HG03103 (cell line): Measurements from ENCODE around the gene LONRF3.

Source experiments
- ATAC-seq: cut with Tn5 transposase; IDR thresholded peaks from one replicate; pipeline ENCODE4 v1.9.1; 2021; ENCODE audit warnings: low read depth; ENCODE audit not compliant: unreplicated experiment

LONRF3 gene

GRCh38 chrX:118974088-118974907, at the start of gene LONRF3:
Gene LONRF3 (plus strand): TSS chrX:118974618. CDS start chrX:118974781, 163 bp downstream.
- no peak for ATAC-seq

DNA sequence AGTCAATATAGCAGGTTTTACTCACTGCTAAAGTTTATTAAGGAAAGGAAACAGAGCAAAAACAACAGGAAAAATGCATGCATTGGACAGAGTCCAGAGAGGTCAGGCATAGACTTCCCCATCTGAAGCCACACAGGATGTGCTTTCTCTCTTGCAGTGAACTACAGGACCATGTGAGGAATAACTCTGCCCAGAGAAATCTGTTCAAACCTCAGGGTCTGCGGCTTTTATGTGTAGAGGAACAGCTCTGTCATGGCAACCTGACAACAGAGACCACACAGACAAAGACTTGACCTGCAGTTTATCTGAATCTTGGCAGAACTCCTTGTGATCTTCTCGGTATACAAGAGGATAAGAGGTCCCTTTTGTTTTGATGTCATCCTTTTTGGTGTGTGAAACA, 46.3 kb upstream of the LONRF3 start:
- no peak for ATAC-seq

GRCh38 chrX:118935352-118935751, 39.1 kb upstream of the LONRF3 start:
- ATAC-seq: no peak

- ATAC-seq: no peak
These were observed 33.3 kb upstream of the LONRF3 start for GRCh38 chrX:118941147-118941546.

DNA sequence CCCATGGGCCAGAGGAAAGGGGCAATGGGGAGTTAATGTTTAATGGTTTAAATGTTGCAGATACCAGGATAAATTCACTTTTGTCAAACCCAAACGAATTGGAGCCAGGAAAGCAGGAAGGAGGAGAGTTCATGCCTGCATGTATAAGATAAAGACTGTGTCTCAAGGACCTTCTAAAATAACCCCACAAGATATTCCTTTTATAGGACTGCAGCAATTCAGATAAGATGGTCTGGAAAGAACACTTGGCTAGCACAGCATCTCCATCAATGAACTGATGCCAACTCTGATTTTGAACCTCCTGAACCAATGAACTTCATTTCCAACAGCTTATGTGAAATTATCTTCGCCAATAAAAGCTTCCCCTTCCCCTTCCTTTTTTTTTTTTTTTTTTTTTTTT, 31.3 kb upstream of the LONRF3 start:
- ATAC-seq: no peak

DNA sequence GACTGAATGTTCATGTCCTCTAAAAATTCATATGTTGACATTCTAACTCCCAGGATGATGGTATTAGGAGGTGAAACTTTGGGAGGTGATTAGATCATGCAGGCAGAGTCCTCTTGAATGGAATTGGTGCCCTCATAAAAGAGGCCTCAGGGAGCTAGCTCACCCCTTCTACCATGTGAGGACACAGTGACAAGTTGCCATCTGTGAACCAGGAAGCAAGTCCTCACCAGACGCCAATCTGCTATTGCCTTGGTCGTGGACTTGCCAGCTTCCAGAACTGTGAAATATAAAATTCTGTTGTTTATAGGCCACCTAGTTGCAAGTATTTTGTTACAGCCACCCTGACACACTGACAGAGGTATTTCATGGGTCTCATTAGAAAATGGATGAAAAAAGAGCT, 28.5 kb upstream of the LONRF3 start:
- ATAC-seq: no peak

DNA sequence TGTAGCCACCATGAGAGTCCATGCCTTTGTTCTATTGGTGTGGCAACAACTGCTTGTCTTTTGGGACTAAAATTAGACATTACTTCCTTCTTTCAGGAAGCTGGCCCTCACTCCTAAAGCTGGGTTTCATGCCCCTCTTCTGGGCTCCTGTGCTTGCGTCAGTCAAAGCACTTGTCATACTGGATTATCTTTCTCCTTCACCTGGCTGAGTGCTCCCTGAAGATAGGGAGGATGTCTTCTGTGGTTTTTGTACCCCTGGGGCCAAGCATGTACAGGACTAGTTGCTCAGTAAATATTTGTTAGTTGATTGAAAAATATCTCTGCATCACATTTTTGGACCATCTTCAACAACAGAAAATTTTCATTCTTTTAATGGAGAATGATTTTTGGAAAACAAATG, 26.1 kb upstream of the LONRF3 start:
- no peak for ATAC-seq

GRCh38 chrX:118961866-118962560, 12.4 kb upstream of the LONRF3 start:
- no peak for ATAC-seq

GRCh38 chrX:118963159-118963558, 11.3 kb upstream of the LONRF3 start:
- no peak for ATAC-seq

DNA sequence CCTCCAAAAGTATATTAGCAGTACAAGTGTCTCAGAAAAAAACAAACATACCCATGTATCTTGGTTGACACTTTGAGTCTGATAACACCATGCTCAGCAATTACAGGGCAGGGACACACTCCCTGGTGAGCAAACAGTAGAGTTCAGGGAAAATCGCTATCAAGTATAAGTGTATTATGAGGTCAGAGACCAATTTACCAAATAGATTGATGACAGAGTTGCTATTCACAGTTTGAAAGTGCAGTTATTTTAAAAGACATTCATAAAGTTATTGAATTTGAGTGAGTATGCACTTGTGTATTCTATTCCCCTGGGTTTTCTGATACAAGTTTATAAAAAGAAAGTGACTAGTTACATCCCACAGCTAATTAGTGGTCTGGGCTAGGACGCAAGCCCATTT, 10.2 kb upstream of the LONRF3 start:
- no peak for ATAC-seq

DNA sequence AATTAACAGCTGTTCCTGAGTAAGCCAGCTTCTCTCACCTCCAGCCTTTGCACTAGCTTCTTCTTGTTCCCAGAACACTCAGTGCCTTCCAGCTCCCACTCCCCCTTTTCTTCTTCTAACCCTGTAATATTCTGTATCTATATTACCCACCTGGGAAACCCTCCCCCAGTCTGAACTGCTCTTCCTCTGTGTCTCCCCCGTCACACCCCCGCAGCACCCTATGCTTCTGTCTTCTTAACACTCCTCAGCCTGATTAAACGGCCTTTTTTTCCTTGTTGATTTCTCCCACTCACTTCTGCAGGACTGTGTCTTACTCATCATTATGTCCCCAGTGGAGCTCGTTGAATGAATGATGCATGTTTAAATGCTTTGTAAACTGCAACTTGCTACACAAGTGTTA, 9.0 kb upstream of the LONRF3 start:
- no peak for ATAC-seq

GRCh38 chrX:118968031-118968430, 6.4 kb upstream of the LONRF3 start:
- ATAC-seq: no peak

- ATAC-seq: no peak
These were observed 2.9 kb upstream of the LONRF3 start for GRCh38 chrX:118971552-118971951.

DNA sequence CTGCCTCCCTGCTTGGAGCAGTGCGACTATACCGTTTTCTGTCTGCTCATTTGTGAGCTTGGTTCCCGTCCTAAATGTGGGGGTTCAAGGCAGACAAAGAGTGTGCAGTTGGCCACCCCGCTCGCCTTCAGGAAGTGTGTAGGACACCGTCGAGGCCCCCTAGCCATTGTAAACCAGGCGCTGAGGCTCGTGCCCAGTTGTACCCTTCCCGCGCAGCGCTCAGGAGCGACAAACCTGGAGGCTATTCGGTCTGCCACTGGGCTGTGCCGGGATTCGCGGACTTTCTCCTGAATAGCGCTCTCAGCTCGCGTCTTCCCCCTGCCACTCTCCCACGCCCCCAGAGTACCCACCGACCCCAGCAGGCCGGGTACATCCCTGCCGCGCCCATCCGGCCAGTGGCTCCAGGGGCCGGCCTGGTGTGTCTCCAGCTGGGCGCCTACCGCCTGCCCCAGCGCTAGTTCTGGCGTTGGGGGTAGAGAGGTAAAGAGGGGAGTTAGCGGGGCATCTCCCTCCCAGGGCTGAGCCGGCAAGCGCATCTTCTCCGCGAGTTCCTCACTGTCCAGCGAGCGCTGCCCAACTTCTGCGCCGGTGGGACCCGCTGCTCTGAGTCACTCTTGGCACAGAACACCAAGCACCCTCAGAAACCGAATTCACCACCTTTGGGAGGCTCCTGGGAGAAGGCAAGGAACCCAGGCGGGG, 880 bp upstream of the LONRF3 start:
- no peak for ATAC-seq

DNA sequence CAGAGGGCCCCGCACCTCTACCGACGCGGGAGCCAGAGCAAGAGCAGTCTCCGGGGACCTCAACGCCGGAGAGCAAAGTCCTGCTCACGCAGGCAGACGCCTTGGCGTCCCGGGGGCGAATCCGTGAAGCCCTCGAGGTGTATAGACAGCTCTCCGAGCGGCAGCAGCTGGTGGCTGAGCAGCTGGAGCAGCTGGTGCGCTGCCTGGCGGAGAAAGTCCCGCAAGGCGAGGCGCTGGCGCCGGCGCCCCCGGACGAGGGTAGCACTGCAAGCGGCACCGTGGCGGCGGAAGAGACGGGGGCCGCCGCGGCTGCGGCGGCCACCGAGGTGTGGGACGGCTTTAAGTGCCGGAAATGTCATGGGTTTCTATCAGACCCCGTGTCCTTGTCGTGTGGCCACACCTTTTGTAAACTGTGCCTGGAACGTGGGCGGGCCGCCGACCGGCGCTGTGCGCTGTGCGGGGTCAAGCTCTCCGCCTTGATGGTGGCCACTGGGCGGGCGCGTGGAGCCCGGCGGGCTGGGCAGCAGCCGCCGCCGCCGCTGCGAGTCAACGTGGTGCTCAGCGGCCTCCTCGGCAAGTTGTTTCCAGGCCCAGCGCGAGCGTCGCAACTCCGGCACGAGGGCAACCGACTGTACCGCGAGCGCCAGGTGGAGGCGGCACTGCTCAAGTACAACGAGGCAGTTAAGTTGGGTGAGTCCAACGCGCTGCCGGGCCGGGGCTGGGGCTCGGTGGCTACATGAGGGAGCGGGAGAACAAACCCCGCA, 672 bp downstream of the LONRF3 start:
- no peak for ATAC-seq

- no peak for ATAC-seq
These were observed 1.6 kb downstream of the LONRF3 start for GRCh38 chrX:118975831-118976598.

DNA sequence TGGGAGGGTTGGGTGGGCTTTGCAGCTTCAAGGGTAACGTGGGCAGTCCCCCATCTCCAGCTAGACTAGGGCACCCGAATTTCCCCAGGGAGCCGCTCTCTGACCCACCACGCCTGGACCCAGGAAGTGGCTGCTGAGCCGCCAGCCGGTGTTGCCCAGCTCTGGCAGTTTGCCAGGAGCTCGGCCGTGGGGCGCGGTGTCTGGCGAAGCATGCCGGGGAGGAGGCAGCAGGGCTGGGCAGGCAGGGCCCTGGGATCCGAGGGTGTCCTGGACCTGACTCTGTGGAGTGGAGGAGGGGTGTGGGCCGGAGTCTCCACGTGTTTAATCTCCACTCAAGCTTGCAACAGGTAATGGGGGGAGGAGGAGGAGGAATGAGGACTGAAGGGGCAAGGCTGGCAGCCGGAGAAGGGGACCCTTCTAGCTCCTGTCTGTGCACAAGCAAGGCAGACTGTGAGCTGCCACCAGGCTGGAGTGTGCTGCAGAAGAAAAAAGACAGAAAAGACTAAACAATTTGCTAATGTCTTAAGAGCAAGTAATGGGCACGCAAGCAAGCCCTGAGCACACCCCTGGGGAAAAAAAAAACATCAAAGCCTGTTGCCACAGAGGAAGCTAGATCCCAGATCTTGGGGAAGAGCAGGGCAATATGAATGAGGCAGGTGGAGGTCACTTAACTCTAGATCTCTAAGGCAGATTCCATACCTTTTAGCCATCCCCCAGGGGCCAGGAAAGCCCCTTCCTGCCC, 2.4 kb downstream of the LONRF3 start:
- ATAC-seq: no peak

DNA sequence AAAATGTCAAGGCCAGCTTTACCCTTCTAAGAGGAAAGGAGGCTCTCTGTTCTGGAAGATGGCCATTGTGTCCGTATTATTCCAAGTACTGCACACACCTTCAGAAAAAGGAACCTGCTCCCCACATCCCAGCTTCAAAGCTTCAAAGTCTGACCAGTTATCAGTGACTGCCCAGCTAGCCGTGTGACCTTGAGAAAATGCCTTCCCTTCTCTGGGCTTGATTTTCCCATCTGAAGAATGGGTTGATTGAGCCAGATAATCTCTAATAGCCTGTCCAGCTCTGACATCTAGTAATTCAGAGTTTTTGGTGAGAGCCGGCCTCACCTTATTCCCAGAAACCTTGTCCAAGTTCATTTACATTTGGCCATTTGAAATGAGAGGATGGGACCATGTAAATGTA, 3.0 kb downstream of the LONRF3 start:
- no peak for ATAC-seq

DNA sequence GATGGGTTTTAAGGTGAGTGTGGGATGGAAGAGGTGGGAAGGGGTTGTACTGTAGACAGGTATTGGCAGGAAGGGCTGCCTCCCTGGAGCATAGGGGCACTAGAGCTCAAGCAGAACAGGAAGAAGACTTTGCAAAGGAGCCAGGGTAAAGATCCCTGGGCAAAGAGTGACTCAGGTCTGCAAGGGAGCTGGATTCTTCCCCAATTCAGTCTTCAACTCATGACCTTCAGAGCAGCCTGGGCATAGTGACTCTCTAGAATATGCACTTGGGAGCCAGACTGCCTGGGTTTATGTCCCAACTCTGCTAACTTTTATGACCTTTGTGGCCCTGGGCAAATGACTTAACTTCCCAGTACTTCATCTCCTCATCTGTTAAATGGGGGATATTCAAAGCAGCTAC, 4.0 kb downstream of the LONRF3 start:
- ATAC-seq: no peak
